ENCODE measurements around the gene SLC49A3. TPM values are rescaled to one million over a fixed set of nuclear protein-coding genes. Genes with fewer than 3 reads are reported as not detected.

SLC49A3 gene
- total and polyA plus RNA-seq, 2 of the 13 experiments (the other 11 are each of a cell fraction or from before 2014, with no cell fraction given), result 0.07 to 0.17 TPM

DNA sequence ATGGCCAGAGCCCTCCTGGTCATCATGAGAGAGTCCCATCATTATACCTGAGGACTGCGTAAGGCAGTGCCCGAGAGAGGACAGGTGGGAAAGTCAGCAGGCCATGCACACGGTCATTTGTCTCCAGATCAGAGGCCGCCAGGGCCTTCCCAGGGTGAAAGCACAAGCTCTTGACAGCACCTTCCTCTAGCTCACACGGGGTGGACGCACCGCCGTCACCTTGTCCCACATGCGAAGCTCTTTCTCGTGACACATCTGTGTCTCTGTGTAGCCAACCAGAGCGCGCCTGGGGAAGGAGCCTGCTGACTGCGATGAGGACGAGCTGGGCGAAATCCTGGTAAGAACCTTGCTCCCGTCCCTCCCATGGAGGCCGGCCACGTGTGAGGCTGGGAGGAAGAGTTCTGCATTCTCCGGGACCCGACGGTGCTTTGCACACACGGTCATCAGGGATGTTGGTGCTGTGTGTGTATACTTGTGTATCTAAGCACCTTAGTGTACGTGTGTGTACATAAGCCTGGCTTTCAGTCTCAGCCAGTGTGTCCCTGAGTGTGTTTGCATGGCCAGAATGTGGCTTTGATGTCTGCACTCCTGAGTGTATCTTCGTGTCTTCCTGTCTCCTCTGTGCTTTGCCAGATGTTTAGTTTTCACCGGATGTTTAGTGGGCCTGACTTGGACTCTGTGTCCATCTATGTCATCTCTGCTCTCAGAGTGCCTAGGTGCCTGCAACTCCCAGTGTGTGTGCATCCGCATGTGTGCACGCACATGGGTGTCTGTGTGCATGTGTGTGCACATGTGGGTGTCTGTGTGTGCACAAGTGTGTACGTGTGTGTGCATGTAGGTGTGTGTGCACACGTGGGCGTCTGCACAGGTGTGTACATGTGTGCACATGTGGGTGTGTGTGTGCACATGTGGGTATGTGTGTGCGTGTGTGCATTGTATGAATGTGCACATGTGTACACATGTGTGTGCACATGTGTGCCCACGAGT lies 30.0 kb downstream of the SLC49A3 start (continued):
- TF ChIP-seq, protein P1, sequence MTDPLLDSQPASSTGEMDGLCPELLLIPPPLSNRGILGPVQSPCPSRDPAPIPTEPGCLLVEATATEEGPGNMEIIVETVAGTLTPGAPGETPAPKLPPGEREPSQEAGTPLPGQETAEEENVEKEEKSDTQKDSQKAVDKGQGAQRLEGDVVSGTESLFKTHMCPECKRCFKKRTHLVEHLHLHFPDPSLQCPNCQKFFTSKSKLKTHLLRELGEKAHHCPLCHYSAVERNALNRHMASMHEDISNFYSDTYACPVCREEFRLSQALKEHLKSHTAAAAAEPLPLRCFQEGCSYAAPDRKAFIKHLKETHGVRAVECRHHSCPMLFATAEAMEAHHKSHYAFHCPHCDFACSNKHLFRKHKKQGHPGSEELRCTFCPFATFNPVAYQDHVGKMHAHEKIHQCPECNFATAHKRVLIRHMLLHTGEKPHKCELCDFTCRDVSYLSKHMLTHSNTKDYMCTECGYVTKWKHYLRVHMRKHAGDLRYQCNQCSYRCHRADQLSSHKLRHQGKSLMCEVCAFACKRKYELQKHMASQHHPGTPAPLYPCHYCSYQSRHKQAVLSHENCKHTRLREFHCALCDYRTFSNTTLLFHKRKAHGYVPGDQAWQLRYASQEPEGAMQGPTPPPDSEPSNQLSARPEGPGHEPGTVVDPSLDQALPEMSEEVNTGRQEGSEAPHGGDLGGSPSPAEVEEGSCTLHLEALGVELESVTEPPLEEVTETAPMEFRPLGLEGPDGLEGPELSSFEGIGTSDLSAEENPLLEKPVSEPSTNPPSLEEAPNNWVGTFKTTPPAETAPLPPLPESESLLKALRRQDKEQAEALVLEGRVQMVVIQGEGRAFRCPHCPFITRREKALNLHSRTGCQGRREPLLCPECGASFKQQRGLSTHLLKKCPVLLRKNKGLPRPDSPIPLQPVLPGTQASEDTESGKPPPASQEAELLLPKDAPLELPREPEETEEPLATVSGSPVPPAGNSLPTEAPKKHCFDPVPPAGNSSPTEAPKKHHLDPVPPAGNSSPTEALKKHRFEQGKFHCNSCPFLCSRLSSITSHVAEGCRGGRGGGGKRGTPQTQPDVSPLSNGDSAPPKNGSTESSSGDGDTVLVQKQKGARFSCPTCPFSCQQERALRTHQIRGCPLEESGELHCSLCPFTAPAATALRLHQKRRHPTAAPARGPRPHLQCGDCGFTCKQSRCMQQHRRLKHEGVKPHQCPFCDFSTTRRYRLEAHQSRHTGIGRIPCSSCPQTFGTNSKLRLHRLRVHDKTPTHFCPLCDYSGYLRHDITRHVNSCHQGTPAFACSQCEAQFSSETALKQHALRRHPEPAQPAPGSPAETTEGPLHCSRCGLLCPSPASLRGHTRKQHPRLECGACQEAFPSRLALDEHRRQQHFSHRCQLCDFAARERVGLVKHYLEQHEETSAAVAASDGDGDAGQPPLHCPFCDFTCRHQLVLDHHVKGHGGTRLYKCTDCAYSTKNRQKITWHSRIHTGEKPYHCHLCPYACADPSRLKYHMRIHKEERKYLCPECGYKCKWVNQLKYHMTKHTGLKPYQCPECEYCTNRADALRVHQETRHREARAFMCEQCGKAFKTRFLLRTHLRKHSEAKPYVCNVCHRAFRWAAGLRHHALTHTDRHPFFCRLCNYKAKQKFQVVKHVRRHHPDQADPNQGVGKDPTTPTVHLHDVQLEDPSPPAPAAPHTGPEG (CRISPR knock-in tag; IDR thresholded peaks at IDR 0.05), result no peak
- no peak for TF ChIP-seq ZNF839 (CRISPR knock-in tag; IDR thresholded peaks at IDR 0.05; ENCODE audit: borderline replicate concordance)
- TF ChIP-seq, protein P2, sequence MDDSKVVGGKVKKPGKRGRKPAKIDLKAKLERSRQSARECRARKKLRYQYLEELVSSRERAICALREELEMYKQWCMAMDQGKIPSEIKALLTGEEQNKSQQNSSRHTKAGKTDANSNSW (CRISPR knock-in tag; IDR thresholded peaks at IDR 0.05; ENCODE audit: borderline replicate concordance), result no peak
- TF ChIP-seq TAF1 (CRISPR knock-in tag; IDR thresholded peaks at IDR 0.05), result no peak
- TF ChIP-seq ZNF782 (CRISPR knock-in tag; IDR thresholded peaks at IDR 0.05; ENCODE audit: borderline replicate concordance), result 0 out of 2 replicates have a peak, but pooled peaks have one; percentile 33
- TF ChIP-seq, protein P3, sequence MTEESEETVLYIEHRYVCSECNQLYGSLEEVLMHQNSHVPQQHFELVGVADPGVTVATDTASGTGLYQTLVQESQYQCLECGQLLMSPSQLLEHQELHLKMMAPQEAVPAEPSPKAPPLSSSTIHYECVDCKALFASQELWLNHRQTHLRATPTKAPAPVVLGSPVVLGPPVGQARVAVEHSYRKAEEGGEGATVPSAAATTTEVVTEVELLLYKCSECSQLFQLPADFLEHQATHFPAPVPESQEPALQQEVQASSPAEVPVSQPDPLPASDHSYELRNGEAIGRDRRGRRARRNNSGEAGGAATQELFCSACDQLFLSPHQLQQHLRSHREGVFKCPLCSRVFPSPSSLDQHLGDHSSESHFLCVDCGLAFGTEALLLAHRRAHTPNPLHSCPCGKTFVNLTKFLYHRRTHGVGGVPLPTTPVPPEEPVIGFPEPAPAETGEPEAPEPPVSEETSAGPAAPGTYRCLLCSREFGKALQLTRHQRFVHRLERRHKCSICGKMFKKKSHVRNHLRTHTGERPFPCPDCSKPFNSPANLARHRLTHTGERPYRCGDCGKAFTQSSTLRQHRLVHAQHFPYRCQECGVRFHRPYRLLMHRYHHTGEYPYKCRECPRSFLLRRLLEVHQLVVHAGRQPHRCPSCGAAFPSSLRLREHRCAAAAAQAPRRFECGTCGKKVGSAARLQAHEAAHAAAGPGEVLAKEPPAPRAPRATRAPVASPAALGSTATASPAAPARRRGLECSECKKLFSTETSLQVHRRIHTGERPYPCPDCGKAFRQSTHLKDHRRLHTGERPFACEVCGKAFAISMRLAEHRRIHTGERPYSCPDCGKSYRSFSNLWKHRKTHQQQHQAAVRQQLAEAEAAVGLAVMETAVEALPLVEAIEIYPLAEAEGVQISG (CRISPR knock-in tag; IDR thresholded peaks at IDR 0.05), result peak; percentile 55; the same call in 1 of the 2 replicates
- TF ChIP-seq ZNF501 (CRISPR knock-in tag; IDR thresholded peaks at IDR 0.05), result no peak
- TF ChIP-seq ZNF251 (CRISPR knock-in tag; IDR thresholded peaks at IDR 0.05), result no peak
- TF ChIP-seq DMAP1 (CRISPR knock-in tag; IDR thresholded peaks at IDR 0.05), result no peak
- TF ChIP-seq SKI (IDR thresholded peaks at IDR 0.05; ENCODE audit: partially characterized antibody), result peak; percentile 68
- no peak for TF ChIP-seq ZNF816 (CRISPR knock-in tag; IDR thresholded peaks at IDR 0.05; ENCODE audit: borderline replicate concordance)
- 0 out of 2 replicates have a peak, but pooled peaks have one; percentile 25 for TF ChIP-seq ZNF317 (CRISPR knock-in tag; IDR thresholded peaks at IDR 0.05)
- TF ChIP-seq ARNT (IDR thresholded peaks at IDR 0.05), result no peak
- TF ChIP-seq KDM6A (CRISPR knock-in tag; IDR thresholded peaks at IDR 0.05; ENCODE audit: low read depth), result no peak
- no peak for TF ChIP-seq ZNF605 (CRISPR knock-in tag; IDR thresholded peaks at IDR 0.05)
- TF ChIP-seq, protein P4, sequence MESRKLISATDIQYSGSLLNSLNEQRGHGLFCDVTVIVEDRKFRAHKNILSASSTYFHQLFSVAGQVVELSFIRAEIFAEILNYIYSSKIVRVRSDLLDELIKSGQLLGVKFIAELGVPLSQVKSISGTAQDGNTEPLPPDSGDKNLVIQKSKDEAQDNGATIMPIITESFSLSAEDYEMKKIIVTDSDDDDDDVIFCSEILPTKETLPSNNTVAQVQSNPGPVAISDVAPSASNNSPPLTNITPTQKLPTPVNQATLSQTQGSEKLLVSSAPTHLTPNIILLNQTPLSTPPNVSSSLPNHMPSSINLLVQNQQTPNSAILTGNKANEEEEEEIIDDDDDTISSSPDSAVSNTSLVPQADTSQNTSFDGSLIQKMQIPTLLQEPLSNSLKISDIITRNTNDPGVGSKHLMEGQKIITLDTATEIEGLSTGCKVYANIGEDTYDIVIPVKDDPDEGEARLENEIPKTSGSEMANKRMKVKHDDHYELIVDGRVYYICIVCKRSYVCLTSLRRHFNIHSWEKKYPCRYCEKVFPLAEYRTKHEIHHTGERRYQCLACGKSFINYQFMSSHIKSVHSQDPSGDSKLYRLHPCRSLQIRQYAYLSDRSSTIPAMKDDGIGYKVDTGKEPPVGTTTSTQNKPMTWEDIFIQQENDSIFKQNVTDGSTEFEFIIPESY (CRISPR knock-in tag; IDR thresholded peaks at IDR 0.05), result no peak
- TF ChIP-seq ZNF550 (CRISPR knock-in tag; IDR thresholded peaks at IDR 0.05; ENCODE audit: borderline replicate concordance), result no peak
- TF ChIP-seq ZNF17 (CRISPR knock-in tag; IDR thresholded peaks at IDR 0.05), result no peak
- peak; percentile 64; the same call in 1 of the 2 replicates for TF ChIP-seq FOXO1 (CRISPR knock-in tag; IDR thresholded peaks at IDR 0.05)
